Fibroblast of skin of right biceps (primary cell): Measurements from ENCODE around the gene CCS.
"Not testable (repeated sequence)": the region's sequence is repeated elsewhere in the genome, so short reads cannot be mapped to it uniquely, and the experiment has no call there.

Experiments
- DNase-seq: peaks from one replicate; pipeline ENCODE4 v3.0.0-alpha.2; 2013

CCS gene, protein sequence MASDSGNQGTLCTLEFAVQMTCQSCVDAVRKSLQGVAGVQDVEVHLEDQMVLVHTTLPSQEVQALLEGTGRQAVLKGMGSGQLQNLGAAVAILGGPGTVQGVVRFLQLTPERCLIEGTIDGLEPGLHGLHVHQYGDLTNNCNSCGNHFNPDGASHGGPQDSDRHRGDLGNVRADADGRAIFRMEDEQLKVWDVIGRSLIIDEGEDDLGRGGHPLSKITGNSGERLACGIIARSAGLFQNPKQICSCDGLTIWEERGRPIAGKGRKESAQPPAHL

DNA sequence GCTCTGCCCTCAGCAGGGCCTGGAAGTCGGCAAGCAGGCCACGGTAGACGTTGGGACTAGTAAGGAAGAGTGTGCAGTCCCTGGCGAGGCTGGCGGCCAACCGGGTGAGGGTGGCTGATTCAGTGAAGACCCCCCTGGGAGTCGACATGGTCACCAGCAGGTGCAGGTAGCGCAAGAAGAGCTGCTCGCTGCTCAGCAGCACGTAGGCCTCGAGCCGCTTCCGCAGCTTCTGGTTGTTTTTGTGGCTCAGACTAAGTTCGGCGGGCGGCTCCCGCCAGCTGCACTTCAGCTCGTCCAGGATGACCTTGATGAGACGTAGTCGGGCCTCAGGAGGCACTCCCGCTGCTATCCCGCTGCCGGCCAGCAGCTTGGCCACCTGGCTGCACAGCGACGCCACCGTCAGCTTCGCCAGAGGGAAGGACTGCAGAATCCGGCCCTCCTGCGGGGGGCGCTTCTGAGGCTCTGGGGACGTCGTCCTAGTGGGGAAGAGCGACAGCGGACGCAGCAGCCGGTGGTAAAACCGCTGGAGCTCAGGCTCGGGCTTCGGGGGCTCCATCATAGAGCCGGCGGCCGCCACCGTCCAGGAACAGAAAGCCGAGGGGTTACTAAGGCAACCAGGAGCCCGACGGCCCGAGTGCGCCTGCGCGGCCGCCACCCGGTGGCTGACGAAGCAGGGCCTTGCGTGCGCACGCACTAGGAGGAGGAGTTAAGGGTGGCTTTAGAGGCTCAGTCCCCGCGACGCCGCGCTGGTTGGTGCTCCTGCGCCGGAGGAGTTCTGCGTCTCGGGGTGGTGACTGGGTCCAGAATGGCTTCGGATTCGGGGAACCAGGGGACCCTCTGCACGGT, at the start of gene CCS, which contains the start of gene CCDC87:
Gene CCS, plus strand, starts transcription at position 729 of the 846 bp plus-strand sequence. Its CDS starts 77 bp downstream, at position 806.
Gene CCDC87, minus strand, starts transcription at position 607 of the 846 bp plus-strand sequence. Its CDS starts 48 bp downstream, at position 559.
- DNase-seq = peak; percentile 93

DNA sequence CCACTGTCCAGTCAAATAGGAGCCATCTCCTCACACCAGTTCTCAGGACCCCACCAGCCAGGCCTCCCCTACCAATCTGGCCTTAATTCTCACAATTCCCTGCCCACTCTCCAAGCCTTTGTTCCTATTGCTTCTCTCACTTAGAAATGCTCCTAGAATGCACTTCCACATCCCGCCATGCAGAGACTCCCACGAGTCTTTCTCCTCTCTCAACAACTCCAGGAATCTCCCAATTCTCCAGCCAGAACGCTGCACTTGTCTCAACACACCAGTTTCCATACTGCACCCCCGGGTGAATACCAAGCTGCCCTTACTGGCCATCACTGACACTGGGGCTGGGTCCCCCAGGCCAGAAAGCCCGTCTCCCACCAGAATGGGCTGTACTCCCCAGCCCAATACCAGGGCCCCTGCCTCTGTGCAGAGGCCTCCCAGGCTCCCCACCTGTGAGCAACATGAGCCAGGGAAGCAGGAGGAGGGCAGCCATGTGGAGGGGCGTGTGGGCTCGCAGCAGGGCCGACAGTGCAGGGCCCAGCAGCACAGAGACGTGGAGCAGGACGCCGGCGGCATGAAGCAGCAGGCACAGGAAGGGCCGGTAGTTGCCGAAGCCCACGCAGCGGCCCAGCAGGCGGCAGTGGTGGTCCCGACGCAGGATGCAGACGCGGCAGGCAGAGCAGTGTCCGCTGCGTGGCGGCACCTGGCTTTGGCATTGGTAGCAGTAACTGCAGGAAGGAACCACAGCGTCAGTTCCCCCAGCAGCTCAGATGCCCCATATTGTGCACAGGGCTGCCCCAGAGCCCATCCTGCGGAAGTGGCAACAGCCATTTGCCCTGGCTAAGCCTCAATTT, 49.5 kb upstream of the CCS start:
- DNase-seq = peak; percentile 57

DNA sequence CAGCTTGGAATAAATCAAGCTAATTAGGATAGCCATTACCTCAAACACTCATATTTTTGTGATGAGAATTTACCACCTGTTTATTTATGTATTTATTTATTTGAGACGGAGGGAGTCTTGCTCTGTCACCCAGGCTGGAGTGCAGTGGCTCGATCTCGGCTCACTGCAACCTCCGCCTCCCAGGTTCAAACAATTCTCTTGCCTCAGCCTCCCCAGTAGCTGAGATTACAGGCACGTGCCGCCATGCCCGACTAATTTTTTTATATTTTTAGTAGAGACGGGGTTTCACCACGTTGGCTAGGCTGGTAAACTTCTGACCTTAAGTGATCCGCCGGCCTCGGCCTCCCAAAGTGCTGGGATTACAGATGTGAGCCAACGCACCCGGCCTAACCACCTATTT, 48.0 kb upstream of the CCS start:
- DNase-seq = not testable (repeated sequence)

DNA sequence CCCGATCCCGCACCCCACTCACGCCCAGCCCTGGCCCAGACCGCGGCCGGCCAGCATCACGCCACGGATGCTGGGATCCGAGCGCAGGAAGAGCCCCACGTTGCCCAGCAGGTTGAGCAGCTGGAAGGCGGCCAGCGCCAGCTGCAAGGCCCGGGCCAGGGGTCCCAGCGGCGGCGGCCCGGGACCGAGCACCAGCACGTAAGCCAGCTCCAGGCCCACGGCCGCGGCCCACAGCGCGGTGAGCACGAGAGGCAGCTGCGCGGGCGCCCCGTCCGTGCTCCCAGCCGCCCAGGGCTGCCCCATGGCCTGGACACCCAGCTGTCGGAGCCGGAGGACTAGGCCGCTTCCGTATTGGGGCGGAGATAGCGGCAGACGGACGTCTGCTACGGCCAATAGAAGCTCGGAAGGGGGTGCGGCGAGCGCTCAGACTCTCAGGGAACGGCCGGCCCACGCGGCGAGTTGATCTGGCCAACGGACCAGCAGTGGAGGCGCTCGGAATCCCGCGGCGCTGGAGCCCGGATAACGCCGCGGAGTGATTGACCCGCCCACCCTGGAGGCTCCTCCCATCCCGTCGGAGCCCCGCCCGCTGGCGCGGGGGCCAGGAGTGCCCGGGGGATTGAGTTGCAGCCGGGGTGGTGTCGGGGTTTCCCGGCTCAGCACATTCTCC, 47.2 kb upstream of the CCS start, which contains the start of gene ZDHHC24:
Gene ZDHHC24, minus strand, starts transcription at position 348 of the 667 bp plus-strand sequence. Its CDS starts 45 bp downstream, at position 303.
- DNase-seq = peak; percentile 97

DNA sequence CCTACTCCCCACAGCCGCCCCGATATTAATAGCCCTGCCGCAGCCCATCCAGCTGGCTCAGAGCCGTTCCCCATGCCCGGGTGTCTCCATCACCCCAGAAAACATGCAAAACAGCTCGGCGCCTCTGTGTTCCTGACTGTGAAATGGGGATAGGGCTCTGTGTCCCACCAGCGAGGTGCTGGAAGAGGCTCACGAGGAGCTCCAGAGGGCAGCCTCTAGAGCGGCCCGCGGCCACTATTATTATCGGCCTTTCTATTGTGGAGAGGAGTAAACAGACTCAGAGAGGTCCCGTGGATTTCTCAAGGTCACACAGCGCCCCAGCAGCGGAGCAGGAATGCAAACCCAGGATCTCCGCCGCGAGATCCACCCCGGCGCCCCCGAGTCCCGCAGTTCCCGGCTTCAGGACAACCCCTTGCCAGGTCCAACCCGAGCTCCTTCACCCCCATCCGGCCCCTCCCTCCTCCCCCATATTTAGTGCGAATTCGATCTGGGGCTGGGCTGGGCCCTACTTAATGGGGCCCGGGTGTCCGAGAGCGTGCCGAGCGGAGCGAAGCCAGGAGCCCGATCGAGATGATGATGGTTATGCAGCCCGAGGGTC, 46.5 kb upstream of the CCS start, which contains the start of gene ACTN3:
Gene ACTN3, plus strand, starts transcription at position 536 of the 598 bp plus-strand sequence. Its CDS starts 35 bp downstream, at position 571.
- peak; percentile 45 for DNase-seq

DNA sequence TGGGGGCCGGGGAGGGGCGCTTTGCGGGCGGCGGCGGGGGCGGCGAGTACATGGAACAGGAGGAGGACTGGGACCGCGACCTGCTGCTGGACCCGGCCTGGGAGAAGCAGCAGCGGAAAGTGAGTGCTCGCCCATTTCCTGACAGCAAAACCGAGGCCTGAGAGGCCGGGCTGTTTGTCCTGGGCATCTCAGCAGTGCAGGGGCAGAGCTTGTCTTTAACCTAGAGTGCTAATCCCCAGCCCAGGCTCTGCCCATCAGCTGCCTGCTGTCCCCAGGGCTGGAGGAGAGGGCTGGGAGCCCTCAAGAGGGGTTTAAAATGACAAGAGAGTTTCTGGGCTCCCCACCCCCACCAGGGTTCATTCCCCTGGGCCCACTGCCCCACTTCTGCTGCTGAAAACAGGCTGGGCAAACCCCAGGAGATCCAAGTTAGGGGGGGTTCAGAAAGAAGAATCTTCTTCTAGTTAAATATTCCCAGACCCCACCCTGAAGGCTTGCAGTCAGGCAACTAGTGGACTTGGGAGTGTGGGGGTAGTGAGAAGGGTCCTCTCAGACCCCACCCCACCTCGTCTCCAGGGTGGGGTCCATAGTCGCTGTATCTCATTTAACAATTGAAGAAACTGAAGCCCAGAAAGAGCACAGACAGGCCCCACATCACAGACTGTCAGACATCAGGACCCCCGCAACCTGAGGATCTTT, 45.9 kb upstream of the CCS start:
- DNase-seq = no peak

DNA sequence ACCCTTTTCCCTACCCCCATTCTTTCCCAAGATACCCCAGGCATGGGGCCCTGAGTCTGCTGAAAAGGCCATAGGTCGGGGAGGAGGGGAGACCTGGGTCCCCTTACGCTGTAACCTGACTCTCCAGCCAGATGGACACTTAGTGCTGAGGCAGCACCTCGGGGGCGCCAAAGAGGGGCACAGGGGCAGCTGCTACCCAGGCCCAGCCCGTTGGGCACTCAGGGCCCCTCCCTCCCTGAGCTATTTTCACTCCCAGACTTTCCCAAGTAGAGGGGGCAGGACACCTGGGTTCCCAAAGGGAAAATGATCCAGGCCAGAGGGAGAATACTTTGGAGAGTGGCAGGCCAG, 45.3 kb upstream of the CCS start:
- DNase-seq = no peak

DNA sequence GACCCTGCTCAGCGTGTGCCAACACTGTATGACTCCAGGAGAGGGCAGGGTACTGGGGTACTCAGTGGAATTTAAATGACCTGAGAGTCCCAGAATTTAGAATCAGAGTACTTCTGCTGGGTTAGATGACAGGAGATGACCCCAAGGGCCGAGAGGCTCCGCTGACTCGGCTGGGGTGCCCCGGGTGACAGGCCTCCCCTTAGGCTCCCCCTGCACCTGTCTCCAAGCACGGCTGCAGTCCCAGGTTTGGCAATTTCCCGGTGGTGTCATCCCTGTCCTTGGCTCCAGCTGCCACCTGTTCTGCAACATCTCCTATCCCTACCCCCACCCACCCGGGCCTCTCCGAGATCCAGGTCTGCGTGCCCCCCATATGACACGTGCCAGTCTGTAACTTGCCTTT, 44.9 kb upstream of the CCS start:
- no peak for DNase-seq

DNA sequence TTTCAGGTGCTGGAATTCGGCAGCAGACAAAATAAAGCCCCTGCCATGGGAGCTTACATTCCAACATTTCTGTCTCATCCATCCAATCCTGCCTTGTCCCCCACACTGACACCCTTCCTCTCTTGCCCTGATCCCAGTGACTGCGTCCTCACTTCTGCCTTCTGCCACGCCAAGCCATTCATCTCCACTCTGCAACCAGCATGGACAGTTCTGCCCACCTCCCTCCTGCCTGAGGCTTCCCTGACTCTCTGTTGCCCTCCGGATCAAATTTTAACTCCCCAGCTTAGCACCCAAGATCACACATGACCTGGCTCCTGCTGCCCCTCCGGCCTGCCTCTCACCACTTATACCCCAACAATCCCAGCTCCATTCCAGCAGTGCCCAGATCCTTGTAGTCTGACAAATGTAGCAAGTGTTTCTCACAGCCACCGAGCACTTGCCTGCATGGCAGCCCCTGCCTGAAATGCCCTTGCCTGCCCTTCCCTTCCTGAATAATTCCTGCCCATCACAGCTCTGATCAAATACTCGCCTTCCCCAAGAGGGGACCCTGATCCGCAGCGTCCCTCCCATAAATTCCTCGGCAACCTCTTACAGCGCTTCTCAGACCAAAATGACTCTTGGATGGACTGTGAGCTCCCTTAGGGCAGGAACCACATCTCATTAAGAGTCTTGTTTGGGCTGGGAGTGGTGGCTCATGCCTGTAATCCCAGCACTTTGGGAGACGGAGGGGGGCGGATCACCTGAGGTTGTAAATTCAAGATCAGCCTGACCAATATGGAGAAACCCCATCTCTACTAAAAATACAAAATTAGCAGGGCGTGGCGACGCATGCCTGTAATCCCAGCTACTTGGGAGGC, 44.0 kb upstream of the CCS start:
- DNase-seq = no peak

DNA sequence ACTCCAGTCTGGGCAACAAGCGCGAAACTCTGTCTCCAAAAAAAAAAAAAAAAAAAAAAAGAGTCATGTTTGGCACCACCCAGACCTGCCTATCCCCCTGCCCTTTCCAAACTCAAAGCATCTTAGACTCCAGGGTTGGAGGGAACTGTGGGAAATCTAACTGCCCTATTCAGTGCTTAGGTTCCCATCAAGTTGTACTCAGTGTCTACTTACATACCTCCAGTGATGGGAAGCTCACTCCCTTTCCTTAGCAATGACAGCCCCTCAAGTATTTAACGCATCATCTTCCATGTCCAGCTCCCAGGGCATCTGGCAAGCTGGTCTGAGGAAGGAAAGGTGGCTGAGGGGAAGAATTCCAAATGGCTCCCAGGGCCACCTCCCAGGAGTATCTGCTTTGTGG, 43.3 kb upstream of the CCS start:
- no peak for DNase-seq

DNA sequence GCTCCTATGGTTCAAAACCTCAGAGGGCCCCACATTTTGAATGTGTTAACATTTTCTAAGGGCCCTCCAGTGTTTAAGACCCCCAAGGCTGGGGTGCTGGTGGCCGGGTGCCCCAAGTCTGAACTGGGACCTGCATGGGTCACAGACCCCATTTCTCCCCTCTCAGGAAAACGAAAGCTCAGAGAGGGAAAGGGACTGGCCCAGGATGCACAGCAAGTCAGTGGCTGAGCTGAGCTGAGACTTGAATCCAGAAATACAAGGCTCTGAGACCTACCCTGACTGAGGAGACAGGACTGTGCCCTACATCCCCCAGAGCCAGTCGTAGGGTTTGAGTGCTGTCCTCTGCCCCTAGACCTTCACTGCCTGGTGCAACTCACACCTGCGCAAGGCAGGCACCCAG, 42.1 kb upstream of the CCS start:
- no peak for DNase-seq

DNA sequence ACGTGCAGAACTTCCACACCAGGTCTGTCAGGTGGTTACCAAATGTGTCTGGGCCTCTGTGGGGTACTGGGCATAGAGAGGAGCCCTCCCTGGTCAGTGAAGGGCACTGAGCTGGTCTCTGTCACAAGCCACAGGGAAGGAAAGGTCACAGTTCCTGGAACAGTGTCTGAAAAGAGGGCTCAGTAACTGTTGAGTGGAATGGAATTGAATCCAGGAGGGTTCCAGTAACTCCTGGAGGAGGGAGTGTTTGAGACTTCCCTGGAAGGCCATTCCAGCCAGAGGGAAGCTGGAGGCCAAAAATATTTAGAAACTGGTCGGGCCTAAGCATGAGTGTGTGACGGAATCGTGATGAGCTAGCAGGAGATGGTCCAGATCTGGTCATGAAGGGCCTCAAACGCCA, 38.4 kb upstream of the CCS start:
- no peak for DNase-seq

DNA sequence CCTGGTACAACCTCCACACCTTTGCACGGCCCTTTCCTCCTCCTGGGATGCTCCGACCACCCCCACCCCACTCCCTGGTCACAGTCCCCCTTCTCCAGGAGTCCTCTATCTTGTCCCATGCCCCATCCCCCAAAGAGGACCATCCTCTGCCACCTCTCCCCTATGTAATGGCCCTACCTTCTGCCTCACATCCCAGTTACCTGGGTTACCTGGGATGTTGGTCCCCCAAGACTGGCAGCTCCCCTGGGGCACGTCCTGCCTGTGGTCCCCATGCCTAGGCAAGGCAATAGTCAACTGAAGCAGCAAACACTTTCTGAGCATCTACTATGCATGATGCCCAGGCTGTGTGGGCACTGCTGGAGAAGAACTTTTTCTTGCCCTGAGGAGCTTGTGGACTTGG, 37.6 kb upstream of the CCS start:
- DNase-seq = no peak

DNA sequence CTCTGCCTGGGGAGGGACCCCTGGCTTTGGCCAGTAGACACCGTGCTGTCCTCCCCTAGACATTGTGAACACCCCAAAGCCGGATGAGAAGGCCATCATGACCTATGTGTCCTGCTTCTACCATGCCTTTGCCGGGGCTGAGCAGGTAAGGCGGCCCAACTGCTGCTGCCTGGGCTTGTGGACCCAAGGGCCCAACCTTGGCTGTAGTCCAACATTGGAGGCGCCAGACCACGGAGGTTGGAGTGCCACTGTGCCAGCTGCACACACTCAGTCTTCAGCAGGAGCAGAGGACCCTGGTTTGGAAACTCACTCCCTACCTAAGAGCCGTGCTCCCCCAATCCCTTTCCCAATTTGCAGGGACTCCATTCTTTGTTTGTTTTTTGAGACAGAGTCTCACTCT, 36.9 kb upstream of the CCS start:
- DNase-seq = no peak

DNA sequence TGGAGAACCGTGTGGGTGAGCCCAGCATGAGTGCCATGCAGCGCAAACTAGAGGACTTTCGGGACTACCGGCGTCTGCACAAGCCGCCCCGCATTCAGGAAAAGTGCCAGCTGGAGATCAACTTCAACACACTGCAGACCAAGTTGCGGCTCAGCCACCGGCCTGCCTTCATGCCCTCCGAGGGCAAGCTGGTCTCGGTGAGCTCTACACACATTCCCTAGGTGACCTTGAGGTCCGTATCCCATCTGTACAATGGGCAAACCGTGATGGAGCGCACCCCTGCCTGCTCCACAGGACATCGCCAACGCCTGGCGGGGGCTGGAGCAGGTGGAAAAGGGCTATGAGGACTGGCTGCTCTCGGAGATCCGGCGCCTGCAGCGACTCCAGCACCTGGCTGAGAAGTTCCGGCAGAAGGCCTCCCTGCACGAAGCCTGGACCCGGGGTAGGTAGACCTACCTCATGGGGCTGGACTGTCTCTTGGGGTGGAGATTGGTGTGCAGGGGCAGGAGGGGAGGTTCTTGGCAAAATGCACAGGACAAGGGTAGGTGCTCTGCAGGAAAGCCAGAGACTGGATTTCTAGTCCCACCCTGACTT, 35.2 kb upstream of the CCS start:
- no peak for DNase-seq

DNA sequence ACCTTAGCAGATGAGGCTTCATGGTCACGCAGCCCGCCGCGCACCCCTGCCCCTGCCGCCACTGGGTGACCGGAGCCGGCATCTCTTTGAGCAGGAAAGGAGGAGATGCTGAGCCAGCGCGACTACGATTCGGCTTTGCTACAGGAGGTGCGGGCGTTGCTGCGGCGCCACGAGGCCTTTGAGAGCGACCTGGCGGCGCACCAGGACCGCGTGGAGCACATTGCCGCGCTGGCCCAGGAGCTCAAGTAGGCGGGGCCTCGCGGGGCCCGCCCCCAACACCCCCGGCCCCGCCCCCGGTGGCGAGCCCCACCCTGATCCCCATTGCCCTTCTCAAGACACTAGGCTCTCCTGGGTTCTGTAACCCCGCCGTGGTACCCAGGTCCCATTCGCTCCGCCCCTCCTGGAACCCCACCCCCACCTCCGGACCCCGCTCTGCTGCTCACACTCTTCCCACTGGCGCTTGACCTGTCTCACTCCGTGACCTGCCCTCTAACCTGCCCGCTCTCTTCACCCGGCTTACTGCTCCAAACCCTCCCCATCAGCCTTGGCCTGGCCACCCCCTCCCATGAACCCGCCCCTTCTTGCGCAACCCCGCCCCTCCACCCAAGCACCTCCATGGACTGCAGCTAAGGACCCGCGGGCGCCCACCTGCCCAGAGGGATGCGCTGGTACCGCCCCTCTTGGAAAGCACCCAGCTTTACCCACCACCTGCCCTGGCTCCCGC, 33.7 kb upstream of the CCS start:
- DNase-seq = peak; percentile 22

DNA sequence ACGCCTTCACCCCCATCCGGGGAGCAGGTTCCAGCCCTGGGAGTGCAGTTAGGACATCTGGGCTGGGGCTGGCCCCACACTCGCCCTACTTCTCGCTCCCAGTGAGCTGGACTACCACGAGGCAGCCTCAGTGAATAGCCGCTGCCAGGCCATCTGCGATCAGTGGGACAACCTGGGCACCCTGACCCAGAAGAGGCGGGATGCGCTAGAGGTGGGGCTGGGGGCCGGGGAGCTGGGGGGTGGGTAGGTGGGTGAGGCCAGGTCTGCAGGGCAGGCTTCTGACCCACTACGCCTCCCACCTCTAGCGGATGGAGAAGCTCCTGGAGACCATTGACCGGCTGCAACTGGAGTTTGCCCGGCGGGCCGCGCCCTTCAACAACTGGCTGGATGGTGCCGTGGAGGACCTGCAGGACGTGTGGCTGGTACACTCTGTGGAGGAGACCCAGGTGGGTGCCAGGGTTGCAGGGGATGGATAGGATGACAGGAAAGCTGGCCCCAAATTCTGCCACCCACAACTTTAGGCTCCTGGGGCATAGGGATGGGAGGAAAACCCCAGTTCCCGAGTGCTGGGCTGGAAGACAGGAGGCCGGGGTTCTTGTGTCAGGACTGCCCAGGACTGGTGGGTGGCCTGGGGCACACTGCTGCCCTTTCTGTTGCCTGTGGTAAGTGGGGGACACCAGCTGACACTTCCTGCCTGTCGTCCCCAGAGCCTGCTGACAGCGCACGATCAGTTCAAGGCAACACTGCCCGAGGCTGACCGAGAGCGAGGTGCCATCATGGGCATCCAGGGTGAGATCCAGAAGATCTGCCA, 32.9 kb upstream of the CCS start:
- no peak for DNase-seq
